A673 (cell line): ENCODE measurements around the gene CBLN3. TPM values are rescaled to one million over a fixed set of nuclear protein-coding genes. Genes with fewer than 3 reads are reported as not detected.
A peak's percentile ranks its signal among the peaks of the same experiment; 100 is the strongest.

Experiments used
- BruUV-seq: library from RNA; stranded (reverse); fragments of 400-500 nt; replicated peaks from 2 replicates; lab custom pipeline; 2021; lab: Mats Ljungman, UMichigan
- CTCF ChIA-PET: fragments of 300-600 bp; sonication (Branson Sonifier 250); formaldehyde crosslinking; loops from one replicate; lab custom pipeline; 2022; ENCODE audit warnings: antibody characterized with exemption; lab: Charles Lee
- POLR2A ChIA-PET: fragments of 300-600 bp; sonication (Branson Sonifier 250); formaldehyde crosslinking; loops from one replicate; lab custom pipeline; 2022; ENCODE audit warnings: antibody characterized with exemption; ENCODE audit not compliant: low non-redundant PET; lab: Charles Lee
- DNase-seq: peaks from one replicate; pipeline ENCODE4 v3.0.0-alpha.2; 2015; ENCODE audit warnings: low spot score
- H3K27ac ChIP-seq: fragments of 200-600 bp; sonication (generic); 2 replicates; pipeline ENCODE4 v1.5.1; 2016; ENCODE audit warnings: mixed run types, low read depth, mild to moderate bottlenecking, mixed read lengths, antibody characterized with exemption, low read length; ENCODE audit not compliant: poor library complexity, severe bottlenecking
- H3K27me3 ChIP-seq: fragments of 200-600 bp; sonication (generic); replicated peaks from 2 replicates; pipeline ENCODE4 v1.6.1; 2017; ENCODE audit warnings: mixed run types, low read depth, mild to moderate bottlenecking, mixed read lengths, antibody characterized with exemption, low read length; ENCODE audit not compliant: insufficient read depth, poor library complexity
- H3K36me3 ChIP-seq: fragments of 200-600 bp; sonication (generic); 2 replicates; pipeline ENCODE4 v1.6.1; 2016; ENCODE audit warnings: mixed run types, mild to moderate bottlenecking, mixed read lengths, antibody characterized with exemption, low read length; ENCODE audit not compliant: insufficient read depth, poor library complexity, severe bottlenecking
- H3K4me1 ChIP-seq: fragments of 200-600 bp; sonication (generic); 2 replicates; pipeline ENCODE4 v1.6.1; 2017; ENCODE audit warnings: mixed run types, mild to moderate bottlenecking, mixed read lengths, antibody characterized with exemption, low read length; ENCODE audit not compliant: insufficient read depth, poor library complexity, severe bottlenecking
- H3K4me3 ChIP-seq: fragments of 200-600 bp; sonication (generic); 2 replicates; pipeline ENCODE4 v1.5.1; 2016; ENCODE audit warnings: low read depth, mixed run types, mild to moderate bottlenecking, mixed read lengths, low read length; ENCODE audit not compliant: poor library complexity, severe bottlenecking
- H3K9me3 ChIP-seq: fragments of 200-600 bp; sonication (generic); 2 replicates; pipeline ENCODE4 v1.6.1; 2016; ENCODE audit warnings: mixed run types, low read depth, mild to moderate bottlenecking, mixed read lengths, antibody characterized with exemption, low read length; ENCODE audit not compliant: poor library complexity, severe bottlenecking
- CTCF ChIP-seq: fragments of 300-800, 200-600 bp; sonication (generic); conservative IDR thresholded peaks from 2 replicates; pipeline ENCODE4 v1.5.1; 2017; ENCODE audit warnings: low read depth, mild to moderate bottlenecking, antibody characterized with exemption, low read length, moderate library complexity, mixed read lengths
- EZH2 ChIP-seq: fragments of 200-600 bp; sonication (generic); IDR thresholded peaks from 2 replicates; pipeline ENCODE4 v1.6.1; 2017; ENCODE audit warnings: borderline replicate concordance, low read depth, mild to moderate bottlenecking, mixed read lengths, antibody characterized with exemption, low read length; ENCODE audit not compliant: poor library complexity, severe bottlenecking
- intact Hi-C: fragments of 100-400 bp; cut with micrococcal nuclease; formaldehyde crosslinking; loops from one replicate; pipeline ENCODE4 v1.10.0; 2022; ENCODE audit not compliant: unreplicated experiment
- total RNA-seq: library from RNA; stranded (reverse); gene quantifications from 2 replicates; pipeline ENCODE4 v1.2.3, GENCODE V29; 2021

Gene CBLN3
- total RNA-seq, 1 experiment from 2014 or later: 0.80 TPM

DNA sequence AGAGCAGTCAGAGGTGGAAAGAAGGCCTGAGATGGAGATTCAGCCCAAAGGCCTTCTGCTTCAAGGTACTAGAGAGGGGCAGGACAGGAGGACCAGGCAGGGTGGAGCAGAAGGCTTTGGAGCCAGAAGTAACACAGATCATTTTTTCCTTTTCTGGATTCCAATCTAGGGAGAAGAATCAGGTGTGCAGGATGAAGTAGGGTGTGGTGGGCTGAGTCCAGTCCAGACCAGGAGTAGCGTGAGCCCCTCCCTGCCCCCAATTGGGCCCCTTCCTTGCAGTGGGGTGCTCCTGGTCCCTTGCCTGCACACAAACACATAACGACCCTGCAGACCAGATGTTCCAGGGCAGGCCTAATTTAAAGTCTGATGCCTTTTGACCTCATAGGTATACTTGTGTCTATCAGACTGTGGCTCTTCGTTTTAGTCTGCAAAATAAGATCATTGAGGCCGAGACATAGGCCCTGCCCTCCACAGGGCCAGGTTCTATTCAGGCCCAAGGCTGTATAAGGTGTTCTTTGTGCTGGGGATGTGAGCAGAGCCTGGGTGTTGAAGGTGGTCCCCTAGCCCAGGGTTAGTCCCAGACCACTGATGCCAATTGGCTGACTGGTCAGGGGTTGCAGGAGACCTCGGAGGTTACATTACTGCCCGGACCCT lies 31.7 kb downstream of the CBLN3 start:
- ChIA-PET POLR2A (no interaction called here), CTCF (no interaction called here)
- no peaks in the 10 kb centered on the region for H3K9me3 ChIP-seq
- intact Hi-C loops: loop anchor here (1.0 kb wide), 1 partner anchor 30 kb away; no protein-coding TSS in a partner anchor
- peak overlapping the region; percentile 62 for H3K4me3 ChIP-seq
- no peaks in the 10 kb centered on the region for H3K27me3 ChIP-seq
- peaks cover 18% of the 10 kb centered on the region for H3K4me1 ChIP-seq
- no TSS peak for BruUV-seq
- no peak for DNase-seq
- peak overlapping the region; percentile 58 for H3K27ac ChIP-seq
- TF ChIP-seq CTCF (no peak), EZH2 (no peak)
- no peaks in the 10 kb centered on the region for H3K36me3 ChIP-seq

- Histone ChIP-seq H3K4me1 (peaks cover 18% of the 10 kb centered on the region), H3K9me3 (no peaks in the 10 kb centered on the region), H3K4me3 (no peak overlapping the region), H3K27me3 (no peaks in the 10 kb centered on the region), H3K36me3 (no peaks in the 10 kb centered on the region), H3K27ac (no peak overlapping the region)
- ChIA-PET POLR2A (no interaction called here), CTCF (interaction anchor here (1.2 kb wide), 1 partner anchor 16 kb away, joined by 6 read pairs; no protein-coding TSS in a partner anchor)
- DNase-seq: peak; percentile 15
- TF ChIP-seq CTCF (no peak), EZH2 (no peak)
- BruUV-seq: no TSS peak
- intact Hi-C loops: no loop called here
These were observed 33.6 kb downstream of the CBLN3 start for GRCh38 chr14:24395609-24396582.

- no peak overlapping the region for H3K4me3 ChIP-seq
- ChIA-PET POLR2A (no interaction called here), CTCF (no interaction called here)
- no peaks in the 10 kb centered on the region for H3K9me3 ChIP-seq
- intact Hi-C loops: no loop called here
- peak; percentile 23 for DNase-seq
- no peaks in the 10 kb centered on the region for H3K36me3 ChIP-seq
- peaks cover 7% of the 10 kb centered on the region for H3K4me1 ChIP-seq
- H3K27ac ChIP-seq: no peak overlapping the region
- H3K27me3 ChIP-seq: no peaks in the 10 kb centered on the region
- TF ChIP-seq EZH2: no peak
- no peak for TF ChIP-seq CTCF
- no TSS peak for BruUV-seq
These were observed 35.2 kb downstream of the CBLN3 start for GRCh38 chr14:24394275-24394674.
